Karpas-422 (cell line): ENCODE measurements around the gene CPE. TPM values are rescaled to one million over a fixed set of nuclear protein-coding genes. Genes with fewer than 3 reads are reported as not detected.

Source experiments
- small RNA-seq: library from RNA; depleted of rRNA; stranded (forward); fragments of <200 nt; gene quantifications from one replicate; pipeline ENCODE3, GENCODE V24; 2014
- total RNA-seq: library from RNA; depleted of rRNA; stranded (reverse); fragments of >200 nt; shearing (Covaris generic); gene quantifications from 2 replicates; pipeline ENCODE4 v1.2.3, GENCODE V29; 2014; ENCODE audit warnings: low replicate concordance; rRNA removed

Gene CPE
- total RNA-seq, 1 experiment from 2014 or later, result not detected

Small RNAs within 50 kb of the gene (small RNA-seq; reads per million reads assigned to genes)
- gene MIR578 (not detected), gene SCGB1D5P (not detected)

Other genes with a start within 250 kb of the CPE start
- 27.3 and 31.5 TPM in 2 replicates for gene KLHL2, start 171.4 kb upstream of the CPE start, total RNA-seq
- 158 and 345 TPM in 2 replicates for gene MSMO1, start 51.3 kb upstream of the CPE start, total RNA-seq